Gastrocnemius medialis (tissue), 4 donors: ENCODE data around the gene CHURC1.

Source experiments
- CTCF ChIP-seq, 5 experiments: fragments of 450-650 bp in 3 of 5; fragments of 200-600 bp in 2 of 5; sonication (generic) in 2 of 5; IDR thresholded peaks in 4 of 5; conservative IDR thresholded peaks in 1 of 5; 1 replicate in 4 of 5; 2 replicates in 1 of 5; pipeline ENCODE4 v1.5.1; 2016 to 2019; ENCODE audit warnings: antibody characterized with exemption in 5 of 5, mild to moderate bottlenecking in 3 of 5, moderate library complexity in 3 of 5
- POLR2A ChIP-seq, 2 donors: fragments of 450-650 bp; IDR thresholded peaks; one replicate each; pipeline ENCODE4 v1.6.1; 2017; ENCODE audit warnings: antibody characterized with exemption in 2 of 2, mild to moderate bottlenecking in 2 of 2, moderate library complexity in 2 of 2

GRCh38 chr14:64948612-64949210 is 34.5 kb downstream of the CHURC1 start:
- TF ChIP-seq CTCF (IDR thresholded peaks at IDR 0.05 in 4 of 5, conservative IDR thresholded peaks at IDR 0.05 in 1 of 5) (no peak), POLR2A (IDR thresholded peaks at IDR 0.05) (no peak)
